ENCODE data around the gene JDP2.

The JDP2 gene

GRCh38 chr14:75435473-75435872 lies 7.7 kb downstream of the JDP2 start:
- Histone ChIP-seq H3K27me3 (no peaks in the 10 kb centered on the region), H3K9ac (peak overlapping the region in 6 of 11 experiments; percentile 3 to 53 (median 12); a peak in 6 of 22 replicates), H3K4me3 (peak overlapping the region in 1 of 10 experiments; percentile 8; a peak in 2 of 20 replicates), H3K4me1 (peaks cover 61 to 73% (median 66%) of the 10 kb centered on the region in 10 experiments), H4K20me1 (peaks cover 14 to 100% (median 66%) of the 10 kb centered on the region in 11 experiments; a peak in 19 of 22 replicates), H3K9me3 (replicated peaks in 1 of 11) (no peaks in the 10 kb centered on the region), H3K4me2 (peak overlapping the region; percentile 67 to 83 (median 74)), H3K27ac (peak overlapping the region in 8 of 11 experiments; percentile 7 to 62 (median 39); a peak in 12 of 22 replicates), H3K36me3 (peaks cover 33 to 90% (median 55%) of the 10 kb centered on the region in 11 experiments)
- TF ChIP-seq Cebpa-rat (IDR thresholded peaks at IDR 0.05): no peak

- peak overlapping the region in 4 of 11 experiments; percentile 18 to 45 (median 32); a peak in 4 of 22 replicates for H3K9ac ChIP-seq
- peaks cover 46 to 98% (median 66%) of the 10 kb centered on the region in 11 experiments for H3K36me3 ChIP-seq
- no peak overlapping the region for H3K4me3 ChIP-seq
- peak overlapping the region in 10 of 11 experiments; percentile 14 to 83 (median 74); a peak in 18 of 22 replicates for H3K4me2 ChIP-seq
- no peaks in the 10 kb centered on the region for H3K9me3 ChIP-seq (replicated peaks in 1 of 11)
- H3K4me1 ChIP-seq: peaks cover 45 to 55% (median 50%) of the 10 kb centered on the region in 10 experiments
- peak overlapping the region in 7 of 11 experiments; percentile 14 to 57 (median 24); a peak in 7 of 22 replicates for H3K27ac ChIP-seq
- peaks cover 0 to 100% (median 55%) of the 10 kb centered on the region in 11 experiments; a peak in 12 of 22 replicates for H4K20me1 ChIP-seq
- no peaks in the 10 kb centered on the region for H3K27me3 ChIP-seq
- no peak for TF ChIP-seq Cebpa-rat (IDR thresholded peaks at IDR 0.05)
These were observed 9.7 kb downstream of the JDP2 start for GRCh38 chr14:75437201-75438143.

GRCh38 chr14:75438486-75439080 lies 10.8 kb downstream of the JDP2 start:
- no peaks in the 10 kb centered on the region for H3K9me3 ChIP-seq (replicated peaks in 1 of 11)
- no peaks in the 10 kb centered on the region for H3K27me3 ChIP-seq
- peak overlapping the region in 1 of 11 experiments; percentile 23; a peak in 1 of 22 replicates for H3K27ac ChIP-seq
- H3K4me1 ChIP-seq: peaks cover 40 to 55% (median 46%) of the 10 kb centered on the region in 10 experiments
- peaks cover 53 to 98% (median 73%) of the 10 kb centered on the region in 11 experiments for H3K36me3 ChIP-seq
- H3K9ac ChIP-seq: no peak overlapping the region
- H3K4me3 ChIP-seq: no peak overlapping the region
- H4K20me1 ChIP-seq: peaks cover 0 to 100% (median 52%) of the 10 kb centered on the region in 11 experiments; a peak in 12 of 22 replicates
- no peak for TF ChIP-seq Cebpa-rat (IDR thresholded peaks at IDR 0.05)
- H3K4me2 ChIP-seq: peak overlapping the region in 1 of 11 experiments; percentile 83; a peak in 2 of 22 replicates

GRCh38 chr14:75439989-75440388 lies 12.2 kb downstream of the JDP2 start:
- peaks cover 32 to 44% (median 33%) of the 10 kb centered on the region in 10 experiments for H3K4me1 ChIP-seq
- no peak overlapping the region for H3K27ac ChIP-seq
- H3K27me3 ChIP-seq: no peaks in the 10 kb centered on the region
- TF ChIP-seq Cebpa-rat (IDR thresholded peaks at IDR 0.05): no peak
- H3K9me3 ChIP-seq (replicated peaks in 1 of 11): peaks cover 0 to 8% (median 0%) of the 10 kb centered on the region in 11 experiments; a peak in 2 of 22 replicates
- H3K9ac ChIP-seq: no peak overlapping the region
- H3K4me2 ChIP-seq: no peak overlapping the region
- no peak overlapping the region for H3K4me3 ChIP-seq
- H4K20me1 ChIP-seq: peaks cover 0 to 100% (median 41%) of the 10 kb centered on the region in 11 experiments; a peak in 12 of 22 replicates
- peaks cover 67 to 98% (median 86%) of the 10 kb centered on the region in 11 experiments for H3K36me3 ChIP-seq

GRCh38 chr14:75440733-75441477 lies 13.1 kb downstream of the JDP2 start:
- peaks cover 73 to 100% (median 86%) of the 10 kb centered on the region in 11 experiments for H3K36me3 ChIP-seq
- H4K20me1 ChIP-seq: peaks cover 0 to 100% (median 32%) of the 10 kb centered on the region in 11 experiments; a peak in 12 of 22 replicates
- H3K27ac ChIP-seq: no peak overlapping the region
- H3K4me3 ChIP-seq: no peak overlapping the region
- peaks cover 23 to 44% (median 27%) of the 10 kb centered on the region in 10 experiments for H3K4me1 ChIP-seq
- H3K9ac ChIP-seq: no peak overlapping the region
- peaks cover 0 to 11% (median 0%) of the 10 kb centered on the region in 11 experiments; a peak in 3 of 22 replicates for H3K9me3 ChIP-seq (replicated peaks in 1 of 11)
- no peaks in the 10 kb centered on the region for H3K27me3 ChIP-seq
- no peak overlapping the region for H3K4me2 ChIP-seq
- no peak for TF ChIP-seq Cebpa-rat (IDR thresholded peaks at IDR 0.05)

- H3K36me3 ChIP-seq: peaks cover 73 to 100% (median 82%) of the 10 kb centered on the region in 11 experiments
- no peak overlapping the region for H3K27ac ChIP-seq
- no peak for TF ChIP-seq Cebpa-rat (IDR thresholded peaks at IDR 0.05)
- no peak overlapping the region for H3K4me2 ChIP-seq
- H3K4me3 ChIP-seq: no peak overlapping the region
- no peaks in the 10 kb centered on the region for H3K27me3 ChIP-seq
- H3K9me3 ChIP-seq (replicated peaks in 1 of 11): peaks cover 0 to 11% (median 0%) of the 10 kb centered on the region in 11 experiments; a peak in 3 of 22 replicates
- peaks cover 0 to 100% (median 30%) of the 10 kb centered on the region in 11 experiments; a peak in 12 of 22 replicates for H4K20me1 ChIP-seq
- peaks cover 23 to 44% (median 27%) of the 10 kb centered on the region in 10 experiments for H3K4me1 ChIP-seq
- no peak overlapping the region for H3K9ac ChIP-seq
These were observed 13.9 kb downstream of the JDP2 start for GRCh38 chr14:75441728-75442127.

- Histone ChIP-seq H3K9ac (no peak overlapping the region), H3K9me3 (replicated peaks in 1 of 11) (peaks cover 0 to 11% (median 0%) of the 10 kb centered on the region in 11 experiments; a peak in 3 of 22 replicates), H4K20me1 (peaks cover 0 to 100% (median 30%) of the 10 kb centered on the region in 11 experiments; a peak in 12 of 22 replicates), H3K27ac (0 out of 22 replicates have a peak overlapping the region, but pooled peaks of 1 of the 11 experiments have one; percentile 2), H3K27me3 (no peaks in the 10 kb centered on the region), H3K4me1 (peaks cover 21 to 44% (median 27%) of the 10 kb centered on the region in 10 experiments), H3K4me2 (no peak overlapping the region), H3K4me3 (no peak overlapping the region), H3K36me3 (peaks cover 73 to 100% (median 82%) of the 10 kb centered on the region in 11 experiments)
- TF ChIP-seq Cebpa-rat (IDR thresholded peaks at IDR 0.05): no peak
These were observed 14.3 kb downstream of the JDP2 start for GRCh38 chr14:75442166-75442565.

- peaks cover 73 to 100% (median 80%) of the 10 kb centered on the region in 11 experiments for H3K36me3 ChIP-seq
- H3K27ac ChIP-seq: peak overlapping the region in 1 of 11 experiments; percentile 2; a peak in 1 of 22 replicates
- H3K4me2 ChIP-seq: no peak overlapping the region
- TF ChIP-seq Cebpa-rat (IDR thresholded peaks at IDR 0.05): no peak
- no peak overlapping the region for H3K4me3 ChIP-seq
- peaks cover 0 to 100% (median 28%) of the 10 kb centered on the region in 11 experiments; a peak in 12 of 22 replicates for H4K20me1 ChIP-seq
- H3K4me1 ChIP-seq: peaks cover 17 to 44% (median 26%) of the 10 kb centered on the region in 10 experiments
- H3K9ac ChIP-seq: no peak overlapping the region
- H3K9me3 ChIP-seq (replicated peaks in 1 of 11): peaks cover 0 to 11% (median 0%) of the 10 kb centered on the region in 11 experiments; a peak in 3 of 22 replicates
- no peaks in the 10 kb centered on the region for H3K27me3 ChIP-seq
These were observed 14.8 kb downstream of the JDP2 start for GRCh38 chr14:75442642-75443041.

Data from BLaER1 treated with 17β-estradiol and CSF1 and Interleukin-3, amounts not matched to agents 10 nM and 100 nM (cell line).